Measurements from ENCODE around the gene CTNND1.
"Not testable (repeated sequence)": the region's sequence is repeated elsewhere in the genome, so short reads cannot be mapped to it uniquely, and the experiment has no call there.

CTNND1 gene

DNA sequence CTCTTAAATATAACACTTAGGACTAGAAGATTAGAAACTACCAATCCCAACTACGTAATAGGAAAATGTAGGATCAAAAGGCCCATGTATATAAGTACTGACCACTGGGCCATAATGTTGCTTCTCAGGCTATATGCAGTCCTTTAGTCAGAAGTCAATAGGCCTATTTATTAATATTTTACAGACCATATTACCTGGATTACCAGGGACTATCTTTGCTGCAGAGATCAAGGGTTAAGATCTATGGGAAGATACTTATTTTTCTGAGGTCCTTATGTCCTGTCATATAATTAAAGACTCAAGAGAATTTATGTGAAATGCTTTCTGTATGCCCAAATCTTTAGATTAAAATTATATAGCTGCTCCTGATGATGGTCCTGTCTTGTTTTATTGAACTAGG is 57.2 kb downstream of the CTNND1 start:
- Mint-ChIP-seq H3K27me3 (ENCODE audit: low read depth) (peaks cover 9% of the 10 kb centered on the region), H3K4me3 (no peak overlapping the region), H3K27ac (no peak overlapping the region), H3K9me3 (no peaks in the 10 kb centered on the region), H3K4me1 (ENCODE audit: low read depth) (peaks cover 16% of the 10 kb centered on the region), H3K36me3 (ENCODE audit: low read depth) (peaks cover 18% of the 10 kb centered on the region)
- DNase-seq (ENCODE audit: low spot score): no peak

GRCh38 chr11:57819252-57819979 is 57.8 kb downstream of the CTNND1 start:
- no peaks in the 10 kb centered on the region for H3K9me3 Mint-ChIP-seq
- H3K27ac Mint-ChIP-seq: no peak overlapping the region
- H3K36me3 Mint-ChIP-seq (ENCODE audit: low read depth): peaks cover 17% of the 10 kb centered on the region
- H3K4me1 Mint-ChIP-seq (ENCODE audit: low read depth): peaks cover 16% of the 10 kb centered on the region
- DNase-seq (ENCODE audit: low spot score): no peak
- H3K4me3 Mint-ChIP-seq: no peak overlapping the region
- H3K27me3 Mint-ChIP-seq (ENCODE audit: low read depth): peaks cover 10% of the 10 kb centered on the region

- no peak for DNase-seq (ENCODE audit: low spot score)
- Mint-ChIP-seq H3K27ac (no peak overlapping the region), H3K27me3 (ENCODE audit: low read depth) (peaks cover 14% of the 10 kb centered on the region), H3K36me3 (ENCODE audit: low read depth) (no peaks in the 10 kb centered on the region), H3K4me1 (ENCODE audit: low read depth) (no peaks in the 10 kb centered on the region), H3K4me3 (no peak overlapping the region), H3K9me3 (no peaks in the 10 kb centered on the region)
Observed at GRCh38 chr11:57823859-57824258, 62.3 kb downstream of the CTNND1 start.

DNA sequence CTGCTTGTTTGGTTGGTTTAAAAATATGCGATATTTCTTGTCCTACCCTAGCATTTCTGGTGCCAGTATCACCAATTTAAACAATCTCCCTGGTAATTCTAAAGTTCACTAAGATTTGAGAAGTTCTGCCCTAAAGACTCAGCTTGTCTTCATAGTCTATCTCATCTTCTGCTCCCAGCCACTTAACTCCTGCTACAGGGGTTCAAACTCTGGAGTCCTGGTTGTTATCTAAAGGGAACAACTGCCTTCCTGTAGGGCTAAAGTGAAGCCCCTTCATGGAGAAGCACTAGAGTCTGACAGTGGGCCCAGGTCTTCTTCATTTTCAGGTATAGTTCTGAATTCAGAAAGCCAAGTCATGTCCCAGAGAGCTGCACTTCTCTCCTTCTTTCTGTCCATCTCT is 73.2 kb downstream of the CTNND1 start:
- H3K4me3 Mint-ChIP-seq: no peak overlapping the region
- no peak for DNase-seq (ENCODE audit: low spot score)
- H3K27me3 Mint-ChIP-seq (ENCODE audit: low read depth): peaks cover 21% of the 10 kb centered on the region
- no peaks in the 10 kb centered on the region for H3K36me3 Mint-ChIP-seq (ENCODE audit: low read depth)
- H3K27ac Mint-ChIP-seq: no peak overlapping the region
- no peaks in the 10 kb centered on the region for H3K4me1 Mint-ChIP-seq (ENCODE audit: low read depth)
- no peaks in the 10 kb centered on the region for H3K9me3 Mint-ChIP-seq

DNA sequence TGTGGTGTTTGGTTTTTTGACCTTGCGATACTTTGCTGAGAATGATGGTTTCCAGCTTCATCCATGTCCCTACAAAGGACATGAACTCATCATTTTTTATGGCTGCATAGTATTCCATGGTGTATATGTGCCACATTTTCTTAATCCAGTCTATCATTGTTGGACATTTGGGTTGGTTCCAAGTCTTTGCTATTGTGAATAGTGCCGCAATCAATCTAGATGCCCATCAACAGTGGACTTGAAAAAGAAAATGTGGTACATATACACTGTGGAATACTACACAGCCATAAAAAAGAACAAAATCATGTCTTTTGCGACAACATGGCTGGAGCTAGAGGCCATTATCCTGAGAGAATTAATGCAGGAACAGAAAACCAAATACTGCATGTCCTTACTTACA is 77.0 kb downstream of the CTNND1 start:
- H3K4me1 Mint-ChIP-seq (ENCODE audit: low read depth); H3K27ac Mint-ChIP-seq; DNase-seq (ENCODE audit: low spot score); H3K36me3 Mint-ChIP-seq (ENCODE audit: low read depth); H3K9me3 Mint-ChIP-seq; H3K4me3 Mint-ChIP-seq: not testable (repeated sequence)
- H3K27me3 Mint-ChIP-seq (ENCODE audit: low read depth): peaks cover 11% of the 10 kb centered on the region

DNA sequence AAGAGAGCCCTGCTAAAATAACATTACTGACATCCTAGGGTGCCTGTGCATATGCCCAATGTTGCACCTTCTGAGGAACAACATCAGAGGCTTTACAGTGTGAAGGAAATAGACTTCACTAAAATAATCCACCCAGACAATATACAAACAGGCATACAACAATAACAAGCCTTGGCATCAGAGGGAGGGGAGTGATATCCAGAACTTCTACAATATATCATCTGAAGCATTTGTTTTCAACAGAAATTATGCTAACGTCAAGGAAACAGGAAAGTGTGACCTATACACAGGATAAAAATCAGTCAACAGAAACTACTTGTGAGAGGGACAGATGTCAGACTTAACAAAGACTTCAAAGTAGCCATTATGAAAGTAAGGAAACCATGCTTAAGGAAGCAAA is 81.3 kb downstream of the CTNND1 start:
- Mint-ChIP-seq H3K4me1 (ENCODE audit: low read depth) (no peaks in the 10 kb centered on the region), H3K4me3 (no peak overlapping the region), H3K9me3 (no peaks in the 10 kb centered on the region), H3K36me3 (ENCODE audit: low read depth) (no peaks in the 10 kb centered on the region), H3K27ac (no peak overlapping the region), H3K27me3 (ENCODE audit: low read depth) (no peaks in the 10 kb centered on the region)
- DNase-seq (ENCODE audit: low spot score): no peak

- no peaks in the 10 kb centered on the region for H3K27me3 Mint-ChIP-seq (ENCODE audit: low read depth)
- peaks cover 2% of the 10 kb centered on the region for H3K4me1 Mint-ChIP-seq (ENCODE audit: low read depth)
- H3K4me3 Mint-ChIP-seq: no peak overlapping the region
- H3K36me3 Mint-ChIP-seq (ENCODE audit: low read depth): no peaks in the 10 kb centered on the region
- H3K27ac Mint-ChIP-seq: no peak overlapping the region
- no peak for DNase-seq (ENCODE audit: low spot score)
- H3K9me3 Mint-ChIP-seq: no peaks in the 10 kb centered on the region
Observed at GRCh38 chr11:57867966-57868365, 106.4 kb downstream of the CTNND1 start.

DNA sequence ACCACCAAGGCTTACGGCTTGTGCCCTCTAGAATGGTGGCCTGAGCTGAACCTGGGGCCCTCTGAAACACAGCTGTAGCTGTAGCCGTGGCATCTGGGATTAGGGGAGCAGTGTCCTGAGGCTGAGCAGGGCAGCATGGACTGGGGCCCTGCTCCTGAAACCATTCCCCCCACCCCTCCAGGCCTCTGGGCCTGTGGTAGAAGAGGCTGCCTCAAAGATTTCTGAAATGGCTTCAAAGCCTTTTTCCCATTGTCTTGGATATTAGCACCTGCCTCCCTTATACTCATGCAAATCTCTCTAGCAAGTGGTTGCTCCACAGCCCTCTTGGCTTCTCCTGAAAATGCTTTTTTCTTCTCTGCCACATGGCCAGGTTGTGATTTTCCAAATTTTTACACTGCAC is 106.9 kb downstream of the CTNND1 start:
- no peak for DNase-seq (ENCODE audit: low spot score)
- Mint-ChIP-seq H3K9me3 (no peaks in the 10 kb centered on the region), H3K4me3 (no peak overlapping the region), H3K27ac (no peak overlapping the region), H3K27me3 (ENCODE audit: low read depth) (no peaks in the 10 kb centered on the region), H3K36me3 (ENCODE audit: low read depth) (no peaks in the 10 kb centered on the region), H3K4me1 (ENCODE audit: low read depth) (peaks cover 7% of the 10 kb centered on the region)

Measured in T-helper 2 cell treated with Interferon-gamma antibody and Interleukin-4, amounts not matched to agents 5 μg/mL and 100 μg/mL, for 36 hours (primary cell).